GM18870 (cell line): ENCODE data around the gene AJAP1.

Source experiments
- ATAC-seq: cut with Tn5 transposase; IDR thresholded peaks from one replicate; pipeline ENCODE4 v1.9.1; 2021; ENCODE audit warnings: moderate library complexity; ENCODE audit not compliant: unreplicated experiment

Gene AJAP1

GRCh38 chr1:4678066-4678717 lies 23.8 kb downstream of the AJAP1 start:
- ATAC-seq: no peak

- ATAC-seq: no peak
Measured at GRCh38 chr1:4681026-4681425, 26.6 kb downstream of the AJAP1 start.

DNA sequence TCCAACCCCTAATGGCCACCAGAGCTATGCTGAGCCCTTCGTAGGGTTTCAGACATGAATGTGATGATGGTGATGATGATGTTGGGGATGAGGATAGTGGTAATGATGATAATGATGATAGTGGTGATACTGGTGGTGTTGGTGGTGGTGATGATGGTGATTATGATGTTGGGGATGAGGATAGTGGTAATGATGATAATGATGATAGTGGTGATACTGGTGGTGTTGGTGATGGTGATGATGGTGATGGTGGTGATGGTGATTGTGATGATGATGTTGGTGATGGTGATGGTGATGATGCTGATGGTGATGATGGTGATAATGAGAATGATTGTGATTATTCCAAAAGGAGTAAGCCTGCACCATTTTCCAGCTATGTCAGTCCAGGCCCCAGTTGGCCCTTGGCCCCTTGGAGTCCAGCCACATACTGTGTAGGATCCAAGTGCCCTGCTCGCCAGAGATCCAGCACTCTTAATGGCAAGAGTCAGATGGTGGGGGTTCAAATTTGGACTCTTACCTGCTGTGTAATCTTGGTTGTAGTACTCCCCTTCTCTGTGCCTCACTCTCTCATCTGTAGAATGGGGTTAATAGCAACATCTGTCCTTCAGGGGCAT lies 28.3 kb downstream of the AJAP1 start:
- ATAC-seq: no peak

DNA sequence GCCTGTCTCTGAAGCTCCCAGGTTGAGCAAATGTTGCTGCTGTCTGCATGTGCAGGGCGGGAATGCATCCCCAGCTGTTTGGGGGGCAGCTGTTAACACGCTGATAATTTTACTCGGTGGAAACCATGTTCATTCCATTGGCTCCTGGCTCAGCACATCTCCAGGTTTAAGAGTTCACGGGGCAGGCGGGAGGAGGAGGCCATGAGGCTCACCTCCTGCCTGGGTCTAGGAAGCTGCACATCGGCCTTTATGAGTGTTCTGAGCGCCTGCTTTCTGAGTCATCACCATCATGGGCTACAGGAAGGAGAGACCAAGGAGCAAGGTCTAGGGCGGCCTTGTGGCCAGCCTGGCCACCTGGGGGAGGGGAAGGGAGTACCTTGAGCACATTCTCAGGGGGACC lies 29.7 kb downstream of the AJAP1 start:
- ATAC-seq: no peak

GRCh38 chr1:4684864-4685522 lies 30.6 kb downstream of the AJAP1 start:
- no peak for ATAC-seq

DNA sequence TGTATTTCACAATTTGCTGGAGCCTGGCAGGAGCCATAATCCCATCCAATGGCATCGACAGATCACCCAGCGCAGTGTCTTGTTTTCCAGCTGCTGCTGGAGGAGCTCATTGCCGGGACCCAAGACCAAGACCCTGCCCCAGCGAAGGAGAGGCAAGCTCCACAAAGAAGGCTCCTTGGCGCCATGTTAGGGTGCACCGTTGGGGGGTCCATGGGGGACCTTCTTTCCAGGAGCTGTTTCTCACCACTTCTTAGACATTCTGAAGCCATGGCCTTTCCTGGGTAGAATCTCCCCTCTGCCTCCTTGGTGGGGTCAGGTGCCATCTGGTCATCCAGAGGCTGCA lies 31.1 kb downstream of the AJAP1 start:
- no peak for ATAC-seq

DNA sequence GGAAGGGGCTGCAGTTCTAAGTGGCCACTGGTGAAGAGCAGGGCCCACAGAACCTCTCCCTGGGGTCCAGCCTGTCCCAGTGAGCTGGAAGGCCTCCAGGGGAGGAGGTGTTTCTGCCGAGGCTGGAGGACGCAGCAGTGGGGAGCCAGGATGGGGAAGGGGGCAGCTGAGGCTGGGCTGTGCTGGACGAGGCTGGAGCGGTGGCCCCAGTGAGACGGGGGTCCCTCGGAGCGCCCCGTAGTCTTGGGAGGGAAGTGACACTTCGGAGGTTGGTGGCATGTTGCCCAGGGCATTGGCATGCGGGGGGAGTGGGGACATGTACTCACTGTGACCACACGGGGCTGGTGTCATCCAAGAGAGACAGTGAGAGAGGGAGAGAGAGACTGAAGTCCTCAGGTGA lies 33.5 kb downstream of the AJAP1 start:
- no peak for ATAC-seq

DNA sequence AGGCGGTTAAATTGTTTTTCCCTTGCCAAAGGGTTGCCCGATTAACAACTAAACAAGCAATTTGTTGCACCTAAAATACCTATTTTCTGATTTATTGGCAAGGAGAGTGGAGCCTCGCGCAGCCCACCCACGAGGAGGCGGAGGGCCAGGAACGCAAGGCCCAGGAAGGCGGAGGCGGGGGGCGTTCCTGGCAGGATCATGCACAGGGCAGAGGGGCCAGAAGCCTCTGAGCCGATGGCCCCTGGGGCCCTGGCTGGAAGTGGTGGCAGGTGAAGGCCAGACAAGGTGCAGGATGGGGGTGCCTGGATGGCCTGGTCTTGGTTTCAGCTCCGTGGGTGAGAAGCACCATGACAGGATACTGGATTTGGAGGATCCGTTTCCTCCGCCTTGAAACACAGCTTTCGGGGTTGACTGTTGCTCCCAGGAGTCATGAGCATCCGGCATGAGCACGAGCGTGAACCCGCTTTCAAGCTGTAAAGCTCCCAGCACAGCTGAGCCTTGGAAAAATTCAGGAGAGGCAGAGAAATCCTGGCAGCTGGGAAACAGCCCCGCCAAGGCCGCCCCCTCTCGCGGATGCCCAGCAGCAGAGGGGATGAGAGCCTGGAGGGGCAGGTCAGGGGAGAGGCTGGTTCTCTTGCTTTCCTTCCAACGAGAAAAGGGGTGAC lies 35.0 kb downstream of the AJAP1 start:
- ATAC-seq: no peak

- ATAC-seq: no peak
Measured at GRCh38 chr1:4689941-4690635, 35.7 kb downstream of the AJAP1 start.

DNA sequence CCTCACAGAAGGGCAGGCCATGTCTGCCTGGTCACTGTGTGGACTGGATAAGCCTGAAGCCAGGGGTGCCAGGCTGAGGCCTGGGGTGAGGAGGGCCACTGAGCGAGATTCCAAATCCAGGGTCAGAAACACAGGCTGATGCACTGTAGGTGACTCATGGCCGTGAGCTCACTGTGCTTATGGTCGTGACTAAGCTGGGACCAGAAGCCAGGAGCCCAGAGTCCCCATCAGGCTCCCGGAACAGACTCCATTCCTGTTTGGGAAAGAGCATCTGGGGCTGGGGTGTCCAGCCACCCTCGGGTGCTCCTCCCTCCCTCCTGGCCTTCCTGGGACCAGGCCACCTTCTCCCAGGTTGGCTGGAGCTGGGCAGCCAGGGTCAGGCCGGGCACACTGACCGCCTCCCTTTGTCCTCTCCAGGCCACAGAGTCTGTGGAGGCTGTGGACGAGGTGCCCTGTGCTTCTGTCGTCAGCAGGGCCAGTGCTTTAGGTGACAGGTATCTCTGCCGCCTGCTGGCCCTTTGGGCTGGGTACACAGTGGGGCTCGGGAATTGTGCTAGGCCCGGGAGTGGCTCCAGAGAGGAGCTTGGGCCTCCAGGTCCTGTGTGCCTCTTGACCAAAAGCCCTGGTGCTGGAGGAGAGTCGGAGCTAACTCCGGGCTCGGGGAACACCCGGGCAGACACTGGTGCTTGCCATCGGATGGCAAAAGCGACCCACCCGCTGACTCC lies 36.7 kb downstream of the AJAP1 start:
- ATAC-seq: no peak

DNA sequence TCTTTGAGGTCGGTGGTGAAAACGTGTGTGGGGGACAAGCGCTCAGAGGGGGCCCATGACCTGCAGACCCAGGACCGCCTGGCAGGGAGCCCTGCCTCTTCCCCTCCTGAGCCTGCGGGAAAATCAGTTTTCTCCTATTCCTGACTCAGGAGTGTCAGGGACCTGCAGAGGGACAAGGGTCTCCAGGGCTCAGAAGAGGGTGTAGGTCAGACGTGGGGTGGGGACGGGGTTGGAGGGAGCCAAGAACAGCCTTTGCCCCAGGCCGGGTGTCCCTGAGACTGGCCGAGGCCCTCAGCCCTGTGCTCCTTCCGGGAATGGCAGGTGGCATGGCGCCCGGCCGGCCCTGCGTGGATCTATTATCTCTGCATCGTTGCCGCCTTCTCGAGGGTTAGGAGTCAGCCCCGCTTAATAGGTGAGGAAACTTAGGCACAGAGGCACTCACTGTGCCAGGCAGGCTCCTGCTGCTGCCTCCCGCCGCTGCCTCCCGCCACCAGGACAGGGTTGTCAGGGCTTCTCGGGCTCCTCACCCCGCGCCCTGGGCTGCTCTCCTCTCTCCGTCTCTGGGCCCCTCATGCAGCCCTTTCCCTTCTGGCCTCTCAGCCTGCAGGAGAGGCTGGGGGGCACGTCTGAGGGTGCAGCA lies 37.5 kb downstream of the AJAP1 start:
- no peak for ATAC-seq

- no peak for ATAC-seq
Measured at GRCh38 chr1:4692437-4692836, 38.0 kb downstream of the AJAP1 start.

GRCh38 chr1:4693331-4693730 lies 38.9 kb downstream of the AJAP1 start:
- no peak for ATAC-seq

GRCh38 chr1:4693891-4694290 lies 39.5 kb downstream of the AJAP1 start:
- no peak for ATAC-seq

DNA sequence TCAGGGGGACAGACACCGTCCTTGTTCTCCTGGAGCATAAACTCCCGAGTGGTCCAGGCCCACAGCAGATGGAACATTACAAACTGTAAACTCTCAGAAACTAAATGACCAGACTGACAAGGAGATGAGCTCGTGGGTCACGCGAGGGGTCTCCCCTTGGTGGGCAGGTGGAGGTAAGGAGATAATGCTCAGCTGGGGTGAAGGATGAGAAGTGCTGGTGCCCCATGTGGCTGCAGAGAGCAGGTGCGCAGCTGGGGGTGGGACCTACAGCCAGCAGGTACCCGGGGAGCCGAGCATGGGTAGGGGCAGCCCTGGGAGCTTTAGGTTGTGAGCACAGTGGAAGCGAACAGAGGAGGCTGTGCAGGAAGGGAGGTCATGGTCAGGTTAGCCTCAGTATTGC lies 40.1 kb downstream of the AJAP1 start:
- no peak for ATAC-seq

DNA sequence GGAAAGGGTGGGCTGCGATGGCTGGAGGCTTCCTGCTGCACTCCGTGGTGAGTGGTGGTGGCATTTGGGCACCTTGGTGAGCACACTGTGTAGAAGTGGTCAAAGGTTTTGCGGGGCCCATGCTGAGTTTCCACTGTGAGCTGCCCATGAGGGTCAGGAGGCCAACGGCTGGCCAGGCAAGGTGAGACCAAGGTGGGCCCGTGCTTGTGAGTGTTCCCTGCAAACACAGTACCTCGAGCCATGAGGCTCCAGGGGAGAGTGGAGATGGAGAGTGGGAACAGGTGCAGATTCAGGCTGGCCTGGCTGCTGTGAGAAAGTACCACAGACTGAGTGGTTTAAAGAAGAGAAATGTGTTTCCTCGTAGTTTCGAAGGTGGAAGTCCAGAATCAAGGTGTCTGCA lies 40.8 kb downstream of the AJAP1 start:
- ATAC-seq: no peak

- ATAC-seq: no peak
Measured at GRCh38 chr1:4696161-4696745, 41.8 kb downstream of the AJAP1 start.

DNA sequence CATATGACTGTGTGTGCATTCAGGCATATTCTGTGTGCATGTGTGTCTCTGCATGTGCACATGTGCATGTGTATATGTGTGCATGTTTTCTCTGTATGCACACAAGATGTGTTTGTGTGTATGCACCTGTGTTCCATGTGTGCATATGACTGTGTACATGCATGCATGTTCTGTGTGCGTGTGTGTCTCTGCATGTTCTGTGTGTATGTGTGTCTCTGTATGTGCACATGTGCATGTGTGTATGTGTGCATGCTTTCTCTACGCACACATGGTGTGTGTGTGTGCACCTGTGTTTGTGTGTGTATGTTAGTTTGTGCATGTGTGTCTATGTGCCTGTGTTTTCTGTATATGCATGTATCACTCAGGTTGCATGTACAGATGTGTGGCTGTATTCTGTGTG lies 42.3 kb downstream of the AJAP1 start:
- no peak for ATAC-seq

DNA sequence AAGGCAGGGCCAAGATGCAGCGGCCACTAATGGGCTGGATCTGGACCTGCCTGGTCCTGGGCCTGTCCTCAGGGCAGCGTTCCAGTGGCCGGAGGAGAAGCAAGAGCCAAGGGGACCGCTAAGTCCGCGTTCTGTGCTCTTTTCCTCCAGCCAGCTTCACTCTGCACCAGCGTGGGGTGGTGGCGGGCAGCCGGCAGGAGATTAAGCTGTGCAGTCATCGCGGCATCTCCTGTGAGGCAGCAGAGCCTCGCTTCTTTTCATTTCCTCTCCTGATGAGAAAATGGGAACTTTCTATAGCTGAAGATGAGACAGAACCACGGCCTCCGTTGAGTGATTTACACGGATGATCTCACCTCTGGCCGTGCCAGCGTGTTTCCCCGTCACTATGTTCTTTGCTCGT lies 43.4 kb downstream of the AJAP1 start:
- no peak for ATAC-seq

DNA sequence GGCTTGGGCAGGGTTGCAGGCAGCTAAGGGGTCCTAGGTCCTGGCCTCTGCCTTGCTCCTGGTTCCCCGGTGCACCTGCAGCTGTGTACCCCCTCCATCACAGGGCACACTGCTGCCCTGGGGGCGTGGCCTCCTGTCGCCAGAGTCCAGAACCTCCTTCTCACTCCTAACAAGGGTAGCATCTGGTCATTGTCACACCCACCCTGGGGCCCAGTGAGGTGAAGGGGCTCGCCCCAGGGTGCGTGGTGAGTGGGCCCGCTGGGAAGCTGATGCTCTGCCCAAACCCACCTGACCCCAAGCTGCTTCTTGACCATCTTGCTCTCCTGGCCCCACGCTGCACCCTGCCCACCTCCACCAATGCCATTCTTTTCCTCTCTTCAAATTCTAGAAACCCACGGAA lies 44.5 kb downstream of the AJAP1 start:
- ATAC-seq: no peak
